GM23248 (cell line): ENCODE data around the gene RPS27.

Experiments used
- EZH2 ChIP-seq: fragments of 200-600 bp; sonication (generic); IDR thresholded peaks from 2 replicates; pipeline ENCODE4 v1.6.1; 2018; ENCODE audit warnings: antibody characterized with exemption, mild to moderate bottlenecking; ENCODE audit not compliant: insufficient read depth, poor library complexity, severe bottlenecking
- EZH2phosphoT487 ChIP-seq: fragments of 200-600 bp; sonication (generic); IDR thresholded peaks from 2 replicates; pipeline ENCODE4 v1.6.1; 2018; ENCODE audit warnings: antibody characterized with exemption, moderate library complexity, mild to moderate bottlenecking, low read depth; ENCODE audit not compliant: insufficient read depth

- TF ChIP-seq EZH2 (no peak), EZH2phosphoT487 (no peak)
These were observed 21.6 kb upstream of the RPS27 start for GRCh38 chr1:153968972-153969371.
